Stimulated activated CD4-positive, alpha-beta T cell treated with anti-CD3 and anti-CD28 coated beads, TNF-alpha, amount 100 ng/mL, for 1 hour (primary cell): Measurements from ENCODE around the gene IKBKE.

ENCODE experiments used
- DNase-seq, 3 donors: peaks; one replicate each; pipeline ENCODE4 v3.0.0-alpha.2; 2020; ENCODE audit warnings: low read depth in 3 of 3, low spot score in 1 of 3

Gene IKBKE

DNA sequence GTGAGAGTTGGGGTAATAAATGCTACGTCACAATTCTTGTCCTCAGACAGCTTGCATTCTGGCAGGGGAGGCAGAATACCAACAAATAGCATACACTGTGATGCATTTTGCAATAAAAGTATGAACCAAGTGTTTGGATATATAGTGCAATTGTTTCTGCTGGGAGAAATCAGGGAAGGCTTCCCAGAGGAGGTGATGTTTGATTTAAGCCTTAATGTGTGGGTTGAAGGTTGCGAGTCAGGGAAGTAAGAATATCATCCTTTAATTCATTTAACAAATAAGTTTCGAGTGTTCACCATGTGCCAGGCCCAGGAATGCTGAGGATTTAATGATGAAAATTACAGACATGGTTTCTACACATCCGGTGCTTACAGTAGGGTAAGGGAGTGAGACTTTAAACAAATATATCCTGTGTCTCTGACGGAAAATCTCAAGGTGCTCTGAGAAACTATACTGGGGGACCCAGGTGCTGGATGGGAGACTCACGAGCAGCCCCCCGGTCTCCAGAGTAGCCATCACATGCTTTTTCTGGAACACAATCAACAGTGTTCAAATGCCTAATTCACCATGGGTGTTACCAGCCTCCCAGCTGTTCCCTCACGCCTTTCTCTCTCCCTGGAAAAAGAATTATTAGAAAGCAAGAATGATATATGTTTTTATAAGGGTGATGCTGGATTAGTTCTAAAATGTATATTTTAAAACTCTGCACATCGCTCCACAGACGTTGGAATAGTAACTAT lies 68.8 kb downstream of the IKBKE start:
- no peak for DNase-seq

DNA sequence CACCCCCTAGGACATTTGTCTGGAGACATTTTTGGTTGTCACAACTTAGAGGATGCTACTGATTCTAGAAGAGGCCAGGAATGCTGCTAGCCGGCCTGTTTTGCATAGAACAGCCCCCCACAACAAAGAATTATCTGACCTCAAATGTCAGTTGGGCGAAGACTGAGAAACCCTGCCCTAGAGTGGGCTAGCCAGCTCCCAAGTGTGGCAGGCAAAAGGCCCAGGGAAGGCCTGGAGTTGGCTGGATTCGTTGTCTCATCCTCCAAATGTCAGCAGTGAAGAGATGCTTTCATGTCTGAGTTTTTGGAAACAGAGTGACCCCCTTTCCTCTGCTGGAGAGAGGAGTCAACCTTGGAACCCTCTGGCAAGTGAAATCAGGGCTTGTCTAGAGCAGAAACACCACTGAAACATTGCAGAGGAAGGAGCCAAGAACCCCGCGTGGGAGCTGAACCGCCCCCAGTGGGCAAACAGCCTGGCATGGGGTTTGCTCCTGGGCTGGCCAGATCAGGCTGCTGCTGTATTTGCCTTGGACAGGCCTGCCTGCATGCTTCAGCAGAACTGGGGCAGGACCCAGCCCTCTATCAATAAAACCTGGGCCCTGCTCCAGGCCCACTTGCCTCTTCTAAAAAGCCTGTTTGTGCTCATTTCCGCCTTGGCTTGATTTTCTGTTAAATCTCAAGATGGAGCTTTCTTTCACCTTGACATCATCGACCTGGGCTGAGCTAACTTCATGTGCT lies 69.9 kb downstream of the IKBKE start:
- DNase-seq: no peak

DNA sequence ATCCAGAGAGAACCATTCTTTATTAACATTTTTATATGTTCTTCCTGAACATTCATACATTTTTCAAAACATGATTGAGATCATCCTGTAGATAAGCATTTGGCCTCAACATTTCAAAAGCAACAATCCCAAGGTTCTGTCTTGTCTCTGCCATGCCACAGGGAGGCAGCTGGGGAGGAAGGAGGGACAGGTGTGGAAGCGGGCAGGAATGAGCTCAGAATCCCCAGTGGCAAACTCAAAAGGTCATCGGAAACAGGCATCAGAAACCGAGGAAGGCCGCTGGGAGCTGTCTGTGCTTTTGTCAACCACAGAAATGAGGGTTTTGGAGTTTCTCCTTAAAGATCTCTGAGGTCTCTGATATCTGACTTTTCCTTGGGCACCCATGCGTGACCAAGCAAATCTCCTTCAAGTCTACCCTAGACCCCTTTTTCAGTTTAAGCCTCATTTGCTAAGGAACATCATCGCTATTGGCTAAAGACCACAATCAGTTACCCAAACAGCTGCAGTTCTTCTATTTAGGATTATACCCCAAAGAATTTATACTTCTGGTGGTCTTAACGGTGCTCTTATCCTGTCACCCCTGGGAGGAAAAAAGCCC lies 71.1 kb downstream of the IKBKE start:
- DNase-seq: no peak

DNA sequence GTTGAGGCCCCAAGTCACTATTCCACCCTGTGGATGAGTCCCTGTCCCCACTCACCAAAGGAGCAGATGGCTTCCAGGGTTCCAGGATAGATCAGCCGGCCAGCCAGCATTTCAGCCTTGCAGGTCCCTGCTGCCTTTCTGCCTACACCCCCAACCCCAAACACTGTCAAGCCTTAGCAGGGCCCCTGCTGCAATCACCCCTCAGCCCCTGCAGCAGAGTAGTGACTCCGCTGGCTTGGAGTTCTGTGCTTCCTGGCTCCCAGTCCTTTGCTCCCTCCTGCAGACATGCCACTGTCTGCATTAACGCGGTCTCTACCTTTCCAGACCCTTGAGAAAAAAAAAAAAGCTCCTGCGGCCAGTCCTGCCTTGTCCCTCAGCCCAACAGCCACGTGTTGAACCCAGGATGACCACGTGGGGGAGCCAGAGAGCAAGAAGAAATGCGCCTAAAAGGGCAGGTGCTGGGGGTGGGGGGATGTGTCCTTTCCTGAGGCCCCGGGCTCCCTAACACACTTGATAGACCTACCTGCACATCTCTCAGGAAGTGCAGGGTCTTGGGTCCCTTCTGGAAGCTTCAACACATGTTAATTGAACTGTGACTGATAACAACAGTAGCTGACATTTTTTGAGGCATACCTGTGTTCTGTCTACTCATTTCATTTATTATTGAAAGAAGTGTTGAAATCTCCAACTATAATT lies 74.4 kb downstream of the IKBKE start:
- DNase-seq: peak; percentile 43 to 83 (median 74)

DNA sequence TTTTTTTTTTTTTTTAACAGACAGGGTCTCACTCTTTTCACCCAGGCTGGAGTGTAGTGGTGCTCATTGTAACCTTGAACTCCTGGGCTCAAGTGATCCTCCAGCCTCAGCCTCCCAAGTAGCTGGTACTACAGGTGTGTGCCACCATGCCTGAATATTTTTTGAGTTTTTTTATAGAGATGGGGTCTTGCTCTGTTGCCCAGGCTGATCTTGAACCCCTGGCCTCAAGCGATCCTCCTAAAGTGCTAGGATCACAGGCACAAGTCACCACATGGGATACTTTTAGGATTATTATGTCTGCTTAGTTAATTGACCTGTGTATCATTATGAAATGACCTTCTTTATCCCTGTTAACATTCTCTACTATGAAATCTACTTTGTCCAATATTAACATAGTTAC lies 75.1 kb downstream of the IKBKE start:
- no peak for DNase-seq
